ENCODE results near the gene ASF1A. TPM values are rescaled to one million over a fixed set of nuclear protein-coding genes. Genes with fewer than 3 reads are reported as not detected.
A peak's percentile ranks its signal among the peaks of the same experiment; 100 is the strongest.
"Not testable (repeated sequence)": the region's sequence is repeated elsewhere in the genome, so short reads cannot be mapped to it uniquely, and the experiment has no call there.

ASF1A gene
- total and polyA plus RNA-seq, 2 experiments from 2014 or later = 9.3 to 27.9 TPM

DNA sequence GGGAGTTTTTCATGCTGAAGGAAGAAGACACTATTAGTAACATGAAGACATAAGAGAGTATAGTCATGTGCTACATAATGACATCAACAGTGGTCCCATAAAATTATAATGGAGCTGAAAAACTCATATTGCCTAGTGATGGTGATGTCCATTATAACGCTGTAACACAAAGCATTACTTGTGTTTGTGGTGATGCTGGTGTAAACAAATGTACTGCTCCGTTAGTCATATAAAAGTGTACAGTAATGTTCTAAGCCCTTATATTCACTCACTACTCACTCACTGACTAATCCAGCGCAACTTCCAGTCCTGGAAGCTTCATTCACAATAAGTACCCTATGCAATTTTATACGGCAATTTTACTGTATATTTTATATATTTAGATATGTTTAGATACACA is 26.8 kb upstream of the ASF1A start:
- Histone ChIP-seq H3K27me3 (no peaks in the 10 kb centered on the region), H3K27ac (no peak overlapping the region), H3K9me3 (ENCODE audit: low read depth) (no peaks in the 10 kb centered on the region), H3K36me3 (no peaks in the 10 kb centered on the region), H3K4me3 (no peak overlapping the region), H3K4me1 (ENCODE audit: low read depth) (peaks cover 11% of the 10 kb centered on the region)
- TF ChIP-seq, protein P1, sequence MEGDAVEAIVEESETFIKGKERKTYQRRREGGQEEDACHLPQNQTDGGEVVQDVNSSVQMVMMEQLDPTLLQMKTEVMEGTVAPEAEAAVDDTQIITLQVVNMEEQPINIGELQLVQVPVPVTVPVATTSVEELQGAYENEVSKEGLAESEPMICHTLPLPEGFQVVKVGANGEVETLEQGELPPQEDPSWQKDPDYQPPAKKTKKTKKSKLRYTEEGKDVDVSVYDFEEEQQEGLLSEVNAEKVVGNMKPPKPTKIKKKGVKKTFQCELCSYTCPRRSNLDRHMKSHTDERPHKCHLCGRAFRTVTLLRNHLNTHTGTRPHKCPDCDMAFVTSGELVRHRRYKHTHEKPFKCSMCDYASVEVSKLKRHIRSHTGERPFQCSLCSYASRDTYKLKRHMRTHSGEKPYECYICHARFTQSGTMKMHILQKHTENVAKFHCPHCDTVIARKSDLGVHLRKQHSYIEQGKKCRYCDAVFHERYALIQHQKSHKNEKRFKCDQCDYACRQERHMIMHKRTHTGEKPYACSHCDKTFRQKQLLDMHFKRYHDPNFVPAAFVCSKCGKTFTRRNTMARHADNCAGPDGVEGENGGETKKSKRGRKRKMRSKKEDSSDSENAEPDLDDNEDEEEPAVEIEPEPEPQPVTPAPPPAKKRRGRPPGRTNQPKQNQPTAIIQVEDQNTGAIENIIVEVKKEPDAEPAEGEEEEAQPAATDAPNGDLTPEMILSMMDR (IDR thresholded peaks at IDR 0.05; ENCODE audit: low read depth, low read length) = no peak
- DNase-seq (ENCODE audit: low read depth in 1 of 2, low spot score in 1 of 2) = no peak

DNA sequence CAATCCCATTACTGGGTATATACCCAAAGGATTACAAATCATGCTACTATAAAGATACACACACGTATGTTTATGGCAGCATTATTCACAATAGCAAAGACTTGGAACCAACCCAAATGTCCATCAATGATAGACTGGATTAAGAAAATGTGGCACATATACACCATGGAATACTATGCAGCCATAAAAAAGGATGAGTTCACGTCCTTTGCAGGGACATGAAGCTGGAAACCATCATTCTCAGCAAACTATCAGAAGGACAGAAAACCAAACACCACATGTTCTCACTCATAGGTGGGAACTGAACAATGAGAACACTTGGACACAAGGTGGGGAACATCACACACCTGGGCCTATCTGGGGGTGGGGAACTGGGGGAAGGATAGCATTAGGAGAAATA is 25.1 kb upstream of the ASF1A start:
- H3K27ac ChIP-seq; DNase-seq (ENCODE audit: low read depth in 1 of 2, low spot score in 1 of 2); H3K9me3 ChIP-seq (ENCODE audit: low read depth); H3K4me3 ChIP-seq; H3K27me3 ChIP-seq; H3K36me3 ChIP-seq: not testable (repeated sequence)
- H3K4me1 ChIP-seq (ENCODE audit: low read depth) = peaks cover 11% of the 10 kb centered on the region

DNA sequence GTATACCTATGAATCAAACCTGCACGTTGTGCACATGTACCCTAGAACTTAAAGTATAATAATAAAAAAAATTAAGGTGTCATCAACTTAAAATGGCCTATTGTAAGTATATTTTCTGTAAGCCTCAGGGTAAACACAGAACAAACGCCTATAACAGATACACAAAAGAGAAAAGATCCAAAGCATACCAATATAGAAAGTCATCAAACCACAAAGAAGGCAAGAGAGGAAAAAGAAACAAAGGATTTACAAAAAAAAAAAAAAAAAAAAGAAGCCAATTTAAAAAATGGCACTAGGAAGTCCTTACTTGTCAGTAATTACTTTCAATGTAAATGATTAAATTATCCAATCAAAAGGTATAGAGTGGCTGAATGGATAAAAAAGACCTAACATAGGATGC is 24.6 kb upstream of the ASF1A start:
- Histone ChIP-seq H3K4me1 (ENCODE audit: low read depth) (peaks cover 11% of the 10 kb centered on the region), H3K4me3 (no peak overlapping the region), H3K27ac (no peak overlapping the region), H3K36me3 (no peaks in the 10 kb centered on the region), H3K9me3 (ENCODE audit: low read depth) (no peaks in the 10 kb centered on the region), H3K27me3 (no peaks in the 10 kb centered on the region)
- TF ChIP-seq, protein P1 (IDR thresholded peaks at IDR 0.05; ENCODE audit: low read depth, low read length) = no peak
- DNase-seq (ENCODE audit: low read depth in 1 of 2, low spot score in 1 of 2) = peak in 1 of 2 donors; percentile 45

DNA sequence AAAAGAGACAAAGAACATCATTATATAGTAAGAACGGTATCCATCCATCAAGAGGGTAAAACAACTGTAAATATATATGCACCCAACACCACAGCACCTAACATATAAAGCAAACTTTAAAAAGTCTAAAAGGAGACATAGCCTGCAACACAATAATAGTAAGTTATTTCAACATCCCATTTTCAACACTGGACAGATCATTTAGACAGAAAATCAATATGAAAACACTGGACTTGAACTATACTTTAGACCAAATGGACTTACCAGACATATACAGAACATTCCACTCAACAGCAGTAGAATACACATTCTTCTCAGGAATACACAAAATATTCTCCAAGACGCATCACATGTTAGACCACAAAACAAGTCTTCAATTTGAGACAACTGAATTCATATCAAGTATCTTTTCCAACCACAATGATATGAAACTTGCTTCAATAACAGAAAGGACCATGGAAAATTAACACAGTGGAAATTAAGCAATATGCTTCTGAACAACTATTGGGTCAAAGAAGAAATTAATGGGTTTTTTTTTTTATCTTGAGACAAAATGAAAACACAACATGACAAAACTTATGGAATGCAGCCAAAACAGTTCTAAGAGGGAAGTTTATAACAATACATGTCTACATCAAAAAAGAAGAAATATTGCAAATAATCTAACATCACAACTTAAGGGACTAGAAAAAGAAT is 23.9 kb upstream of the ASF1A start:
- Histone ChIP-seq H3K4me1 (ENCODE audit: low read depth) (peaks cover 5% of the 10 kb centered on the region), H3K9me3 (ENCODE audit: low read depth) (no peaks in the 10 kb centered on the region), H3K36me3 (no peaks in the 10 kb centered on the region), H3K27me3 (no peaks in the 10 kb centered on the region), H3K27ac (no peak overlapping the region), H3K4me3 (no peak overlapping the region)
- DNase-seq (ENCODE audit: low read depth in 1 of 2, low spot score in 1 of 2) = peak in 1 of 2 donors; percentile 69
- TF ChIP-seq, protein P1 (IDR thresholded peaks at IDR 0.05; ENCODE audit: low read depth, low read length) = no peak

DNA sequence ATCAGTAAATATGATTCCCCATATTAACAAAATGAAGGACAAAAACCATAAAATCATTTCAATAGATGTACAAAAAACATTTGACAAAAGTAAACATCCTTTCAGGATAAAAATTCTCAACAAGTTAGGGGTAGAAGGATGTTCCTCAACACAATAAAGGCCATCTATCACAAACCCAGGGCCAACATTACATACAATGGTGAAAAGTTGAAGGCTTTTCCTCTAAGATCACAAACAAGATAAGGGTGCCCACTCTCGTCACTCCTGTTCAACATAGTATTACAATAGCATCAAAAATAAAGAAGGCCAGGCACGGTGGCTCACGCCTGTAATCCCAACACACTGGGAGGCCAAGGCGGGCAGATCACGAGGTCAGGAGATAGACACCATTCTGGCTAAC is 22.6 kb upstream of the ASF1A start:
- Histone ChIP-seq H3K9me3 (ENCODE audit: low read depth) (no peaks in the 10 kb centered on the region), H3K27ac (no peak overlapping the region), H3K4me3 (no peak overlapping the region), H3K27me3 (no peaks in the 10 kb centered on the region), H3K4me1 (ENCODE audit: low read depth) (no peaks in the 10 kb centered on the region), H3K36me3 (no peaks in the 10 kb centered on the region)
- TF ChIP-seq, protein P1 (IDR thresholded peaks at IDR 0.05; ENCODE audit: low read depth, low read length) = no peak
- DNase-seq (ENCODE audit: low read depth in 1 of 2, low spot score in 1 of 2) = no peak

DNA sequence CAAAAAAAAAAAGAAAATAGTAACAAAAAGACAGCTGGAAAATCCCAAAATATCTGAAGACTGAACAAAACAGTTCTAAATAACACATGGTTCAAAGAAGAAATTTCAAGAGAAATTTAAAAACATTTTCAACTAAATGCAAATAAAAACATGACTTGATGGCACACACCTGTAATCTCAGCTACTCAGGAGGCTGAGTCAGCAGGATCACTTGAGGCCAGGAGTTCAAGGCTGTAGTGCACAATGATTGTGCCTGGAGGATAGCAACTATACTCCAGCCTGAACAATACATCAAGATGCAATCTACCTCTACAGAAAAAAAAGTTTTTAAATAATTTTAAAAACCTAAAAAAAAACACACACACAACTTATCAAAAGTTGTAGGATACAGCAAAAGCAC is 21.6 kb upstream of the ASF1A start:
- TF ChIP-seq, protein P1 (IDR thresholded peaks at IDR 0.05; ENCODE audit: low read depth, low read length) = no peak
- Histone ChIP-seq H3K27ac (no peak overlapping the region), H3K9me3 (ENCODE audit: low read depth) (no peaks in the 10 kb centered on the region), H3K27me3 (no peaks in the 10 kb centered on the region), H3K4me1 (ENCODE audit: low read depth) (no peaks in the 10 kb centered on the region), H3K36me3 (no peaks in the 10 kb centered on the region), H3K4me3 (no peak overlapping the region)
- DNase-seq (ENCODE audit: low read depth in 1 of 2, low spot score in 1 of 2) = no peak

Data from cardiac muscle cell (in vitro differentiated cells and primary cell).